Umbilical cord (tissue), 2 donors: ENCODE measurements around the gene PLOD3. TPM values are rescaled to one million over a fixed set of nuclear protein-coding genes. Genes with fewer than 3 reads are reported as not detected.
"Not testable (repeated sequence)": the region's sequence is repeated elsewhere in the genome, so short reads cannot be mapped to it uniquely, and the experiment has no call there.

ENCODE experiments used
- DNase-seq: peaks from one replicate; pipeline ENCODE4 v3.0.0-alpha.2; 2015; ENCODE audit warnings: low spot score
- total RNA-seq: library from RNA; depleted of rRNA; stranded (reverse); fragments of >200 nt; gene quantifications from one replicate; pipeline ENCODE4 v1.2.3, GENCODE V29; 2014; ENCODE audit warnings: low replicate concordance; ENCODE audit not compliant: insufficient read depth

The PLOD3 gene
- total RNA-seq, 1 donor from 2014 or later = 32.7 TPM

DNA sequence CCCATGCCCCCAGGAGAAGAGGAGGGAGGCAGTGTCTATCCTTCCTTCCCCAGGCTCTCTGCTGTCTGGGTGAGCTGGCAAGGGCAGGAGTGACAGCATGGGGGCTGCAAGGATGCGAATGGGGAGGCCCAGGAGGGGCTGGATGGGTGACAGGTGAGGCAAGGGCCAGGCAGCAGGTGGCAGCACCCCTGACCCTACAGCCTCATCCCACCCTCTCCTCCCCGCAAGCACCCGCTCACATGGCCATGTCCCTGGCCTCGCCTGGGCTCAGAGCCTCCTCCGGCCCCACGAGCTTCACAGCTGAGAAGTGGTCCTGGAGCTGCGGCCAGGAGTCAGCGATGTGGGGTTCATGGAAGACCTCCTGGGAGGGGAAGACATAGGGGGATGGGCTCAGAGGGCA, 5.4 kb downstream of the PLOD3 start:
- no peak for DNase-seq

DNA sequence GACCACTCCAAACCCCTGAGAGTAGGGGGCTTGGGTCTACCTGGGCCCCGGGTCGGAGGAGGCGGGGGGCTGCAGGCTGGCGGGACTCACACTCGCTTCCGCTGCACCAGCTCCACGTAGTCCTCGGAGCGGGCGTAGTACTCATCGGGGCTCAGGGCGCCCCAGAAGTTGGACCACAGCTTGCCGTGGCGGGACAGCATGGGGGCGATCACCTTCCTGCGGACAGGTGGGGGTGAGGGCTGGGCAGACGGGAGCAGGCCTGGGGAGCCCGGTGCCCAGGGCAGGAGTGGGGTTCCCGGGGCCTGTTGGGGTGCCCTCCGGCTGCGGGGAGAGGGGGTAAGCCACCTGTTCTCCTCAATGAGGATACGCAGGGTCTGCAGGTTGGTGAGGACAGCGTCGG, 5.9 kb downstream of the PLOD3 start:
- DNase-seq = no peak

DNA sequence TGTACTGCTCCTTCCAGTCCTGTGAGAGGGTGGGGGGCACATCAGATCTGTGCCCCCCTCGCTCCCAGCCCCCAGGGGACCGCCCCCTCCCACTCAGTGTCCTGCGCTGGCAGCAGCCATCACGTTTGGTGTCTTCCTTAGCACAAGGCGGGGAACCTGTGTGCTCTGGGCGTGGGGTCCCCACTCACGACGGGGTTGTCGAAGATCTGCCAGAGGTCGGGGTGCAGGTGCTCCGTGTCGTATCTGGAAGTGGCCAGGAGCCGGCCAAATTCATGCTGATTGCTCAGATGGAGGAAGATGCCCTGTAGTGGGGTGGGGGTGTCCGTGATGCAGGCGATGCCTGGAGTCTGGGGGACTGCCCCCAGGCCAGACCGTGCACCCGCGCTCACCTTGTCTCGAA, 7.2 kb downstream of the PLOD3 start:
- DNase-seq = no peak

DNA sequence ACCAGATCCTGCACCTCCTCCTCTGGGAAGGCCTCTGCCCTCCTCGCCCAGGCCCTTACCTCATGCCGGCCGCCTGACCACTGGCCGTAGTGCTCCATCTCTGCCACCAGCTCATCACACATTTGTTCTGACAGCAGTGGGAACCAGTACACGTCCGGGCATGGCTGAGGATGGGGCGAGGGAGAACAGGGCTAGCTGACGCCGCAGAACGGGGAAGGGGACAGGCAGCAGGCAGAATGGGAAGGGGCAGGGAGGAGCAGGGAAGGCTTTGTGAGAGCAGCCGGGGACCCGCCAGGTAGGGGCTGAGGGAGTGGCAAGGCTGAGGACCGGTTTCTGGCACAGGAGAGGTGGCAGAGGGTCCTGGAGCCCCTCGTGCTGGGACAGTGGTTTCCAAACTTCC, 8.6 kb downstream of the PLOD3 start:
- no peak for DNase-seq

DNA sequence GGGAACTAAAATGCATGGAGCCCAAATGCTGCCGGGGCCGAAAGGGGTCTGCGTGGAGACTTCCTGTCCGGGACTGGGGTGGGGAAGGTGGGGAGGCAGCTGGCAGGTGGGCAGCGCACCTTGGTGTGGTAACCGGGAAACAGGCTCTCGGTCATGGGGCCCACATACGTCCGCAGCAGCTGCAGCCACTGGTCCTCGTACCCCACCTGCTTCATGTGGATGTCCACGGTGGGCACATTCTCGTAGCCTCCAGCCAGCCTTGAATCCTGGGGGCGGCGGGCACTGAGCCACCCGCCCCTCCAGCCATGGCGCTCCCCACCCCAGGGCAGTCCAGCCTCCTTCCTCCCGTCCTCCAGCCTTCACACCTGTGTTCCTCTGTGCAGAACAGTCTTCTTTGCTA, 9.9 kb downstream of the PLOD3 start:
- no peak for DNase-seq

DNA sequence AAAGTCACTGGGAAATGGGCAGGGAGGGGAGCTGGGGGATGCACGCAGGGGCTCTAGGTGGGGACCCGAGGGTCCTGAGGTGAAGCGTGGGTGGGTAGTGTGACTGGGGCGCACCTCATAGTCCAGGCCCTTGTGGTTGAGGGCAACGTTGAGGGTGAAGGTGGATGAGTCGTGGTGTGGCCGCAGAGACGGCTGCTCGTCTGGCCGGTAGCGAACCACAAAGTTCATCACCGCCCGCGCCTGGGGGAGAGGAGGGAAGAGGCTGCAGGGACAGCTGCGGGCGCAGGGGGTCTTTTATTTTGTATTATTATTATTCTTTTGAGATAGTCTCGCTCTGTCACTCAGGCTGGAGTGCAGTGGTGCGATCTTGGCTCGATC, 10.7 kb downstream of the PLOD3 start:
- no peak for DNase-seq

DNA sequence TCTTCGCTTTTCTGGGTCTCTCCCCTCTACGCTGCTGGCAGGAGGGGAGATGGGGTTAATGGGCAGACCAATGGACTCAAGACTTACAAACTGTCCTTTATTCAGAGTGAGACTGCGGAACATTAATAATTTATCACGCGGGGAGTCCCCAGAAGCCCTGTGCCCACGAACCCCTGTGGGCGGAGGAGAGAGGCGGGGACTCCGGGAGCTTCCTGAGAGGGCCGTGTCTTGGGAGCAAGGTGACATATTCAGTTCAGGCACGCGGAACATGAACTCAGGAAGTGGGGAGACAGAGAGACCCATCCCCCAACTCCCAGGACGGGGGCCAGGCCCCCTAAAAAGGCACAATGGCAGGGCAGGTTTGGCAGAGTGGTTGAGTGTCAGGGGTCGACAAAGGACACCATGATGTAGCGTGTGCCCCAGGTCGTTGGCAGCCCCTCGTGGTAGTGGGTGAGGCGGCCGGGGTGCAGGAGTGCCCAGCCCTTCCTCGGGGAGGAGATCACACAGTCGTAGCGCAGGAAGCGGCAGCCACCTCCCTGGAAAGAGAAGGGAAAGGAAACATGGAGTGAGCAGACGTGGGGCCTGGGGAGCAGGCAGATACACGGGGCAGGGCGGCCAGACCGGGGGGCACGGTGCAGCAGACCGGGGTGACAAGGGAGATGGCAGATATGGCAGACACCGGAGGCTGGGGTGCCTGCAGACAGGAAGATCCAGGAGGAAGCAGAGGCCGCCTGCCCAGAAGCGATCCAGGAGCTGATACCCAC, 11.3 kb downstream of the PLOD3 start:
- no peak for DNase-seq

DNA sequence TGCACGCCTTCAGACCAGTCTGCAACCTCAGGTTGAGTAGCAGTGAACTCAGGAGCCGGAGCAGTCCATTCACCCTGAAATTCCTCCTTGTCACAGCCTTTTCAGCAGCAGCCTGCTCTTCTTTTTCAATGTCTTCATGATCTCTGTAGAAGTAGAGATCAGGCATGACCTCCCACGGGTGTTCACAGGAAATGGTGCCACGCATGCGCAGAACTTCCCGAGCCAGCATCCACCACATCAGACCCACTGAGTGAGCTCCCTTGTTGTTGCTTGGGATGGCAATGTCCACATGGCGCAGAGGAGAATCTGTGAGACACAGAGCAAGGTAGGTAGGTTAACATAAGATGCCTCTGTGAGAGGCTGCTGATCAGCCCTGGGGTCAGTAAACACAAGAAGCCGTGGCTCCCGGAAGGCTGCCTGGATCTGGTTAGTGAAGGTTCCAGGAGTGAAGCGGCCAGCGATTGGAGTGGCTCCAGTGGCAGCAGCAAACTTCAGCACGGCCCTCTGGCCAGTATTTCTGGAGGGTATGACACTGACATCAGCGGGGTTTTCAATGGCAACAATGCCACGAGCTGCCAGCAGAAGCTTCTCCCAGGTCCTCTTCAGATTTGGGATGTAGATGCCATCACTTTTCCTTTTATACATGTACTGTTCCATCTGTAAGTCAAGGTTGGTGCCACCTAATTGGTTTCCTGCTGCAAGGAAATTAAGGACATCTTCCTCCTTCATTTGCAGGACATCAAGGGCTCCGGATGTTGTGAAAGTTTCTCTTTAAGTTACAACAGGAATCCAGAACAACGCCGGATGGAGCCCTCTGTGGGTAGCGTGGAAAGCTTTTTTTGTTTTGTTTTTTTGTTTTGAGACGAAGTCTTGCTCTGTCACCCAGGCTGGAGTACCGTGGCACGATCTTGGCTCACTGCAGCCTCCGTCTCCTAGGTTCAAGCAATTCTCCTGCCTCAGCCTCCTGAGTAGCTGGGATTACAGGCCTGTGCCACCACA, 13.3 kb downstream of the PLOD3 start:
- not testable (repeated sequence) for DNase-seq

DNA sequence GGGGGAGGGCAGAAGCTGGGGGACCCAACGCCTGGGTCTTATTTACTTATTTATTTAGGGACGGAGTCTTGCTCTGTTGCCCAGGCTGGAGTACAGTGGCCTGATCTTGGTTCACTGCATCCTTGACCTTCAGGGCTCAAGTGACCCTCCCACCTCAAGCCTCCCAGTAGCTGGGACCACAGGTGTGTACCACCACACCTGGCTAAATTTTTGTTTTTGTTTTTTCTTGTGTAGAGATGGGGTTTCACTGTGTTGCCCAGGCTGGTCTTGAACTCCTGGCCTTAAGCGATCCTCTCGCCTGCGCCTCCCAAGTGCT, 14.8 kb downstream of the PLOD3 start:
- DNase-seq = no peak

DNA sequence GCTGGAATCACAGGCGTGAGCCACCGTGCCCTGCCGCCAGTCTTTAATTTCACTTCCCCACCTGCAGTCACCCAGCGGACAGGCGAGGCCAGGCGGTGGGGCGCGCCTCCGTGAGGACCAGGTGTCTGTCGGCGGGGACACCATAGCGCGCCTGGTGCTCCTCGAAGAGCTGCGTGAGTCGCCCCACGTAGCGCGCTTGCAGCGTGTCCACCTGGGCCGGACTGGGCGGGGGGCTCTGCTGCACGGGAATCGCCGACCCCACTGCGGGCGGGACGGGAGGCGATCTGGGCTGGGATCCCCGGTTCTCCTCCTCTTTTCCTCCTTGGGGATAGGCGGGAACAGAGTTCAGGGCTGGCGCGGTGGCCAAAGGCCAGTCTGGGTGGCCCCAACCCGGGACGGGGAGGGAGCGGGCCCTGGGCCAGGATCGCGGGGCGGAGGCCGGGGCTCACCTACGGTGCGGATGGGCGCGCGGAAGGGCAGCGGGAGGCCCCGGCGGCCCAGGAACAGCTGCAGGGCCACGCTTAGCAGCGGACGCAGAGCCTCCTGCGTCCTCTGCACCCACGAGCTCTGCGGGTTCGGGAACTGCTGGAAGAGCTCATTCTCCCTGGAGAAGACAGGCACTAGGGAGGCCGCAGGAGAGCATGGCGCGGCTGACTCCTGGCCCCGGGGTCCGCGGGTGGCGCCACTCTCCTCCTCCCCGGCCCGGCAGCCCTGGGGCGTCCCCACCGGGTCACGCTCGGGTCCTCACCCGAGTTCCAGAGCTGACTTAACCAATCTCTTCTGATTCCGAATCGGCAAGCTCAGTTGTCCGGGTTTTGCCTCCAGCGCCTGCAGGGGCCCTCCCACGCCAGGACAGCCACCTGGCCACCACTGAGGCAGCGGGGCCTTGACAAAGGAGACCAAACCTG, 15.4 kb downstream of the PLOD3 start:
- DNase-seq = no peak

DNA sequence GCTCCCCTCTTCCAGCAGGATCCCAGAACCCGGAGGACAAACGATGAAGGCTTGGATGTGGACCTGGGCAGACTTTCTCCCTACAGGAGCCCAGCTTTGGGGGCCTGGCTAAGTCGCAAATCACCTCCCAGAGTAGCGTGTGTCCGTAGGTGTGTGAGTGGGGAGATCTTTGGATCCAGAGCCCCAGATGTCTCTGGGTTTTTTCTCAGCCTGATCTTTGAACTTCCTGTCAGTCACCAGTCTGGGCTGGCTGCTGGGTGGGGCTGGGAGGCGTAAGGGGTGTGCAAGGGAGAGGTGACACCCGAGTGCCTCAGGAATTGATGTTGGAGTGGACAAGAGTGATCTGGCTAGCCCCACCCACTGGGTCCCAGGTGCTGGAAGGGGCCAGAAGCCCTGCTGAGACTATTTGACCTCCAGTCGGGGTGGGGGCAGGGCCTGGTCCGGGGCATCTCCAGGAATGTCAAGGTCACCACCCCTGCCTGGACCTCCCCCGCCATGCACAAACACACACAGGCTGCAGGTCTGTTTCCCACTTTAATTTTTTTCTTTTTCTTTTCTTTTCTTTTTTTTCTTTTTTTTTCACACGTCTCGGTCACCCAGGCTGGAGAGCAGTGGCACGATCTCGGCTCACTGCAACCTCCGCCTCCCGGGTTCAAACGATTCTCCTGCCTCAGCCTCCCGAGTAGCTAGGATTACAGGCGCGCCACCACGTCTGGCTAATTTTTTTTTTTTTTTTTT, 16.4 kb downstream of the PLOD3 start, which contains the start of gene MOGAT3:
Gene MOGAT3, minus strand, starts transcription at position 175 of the 738 bp plus-strand sequence. CDS start 182 bp downstream, outside the sequence.
- DNase-seq = no peak

DNA sequence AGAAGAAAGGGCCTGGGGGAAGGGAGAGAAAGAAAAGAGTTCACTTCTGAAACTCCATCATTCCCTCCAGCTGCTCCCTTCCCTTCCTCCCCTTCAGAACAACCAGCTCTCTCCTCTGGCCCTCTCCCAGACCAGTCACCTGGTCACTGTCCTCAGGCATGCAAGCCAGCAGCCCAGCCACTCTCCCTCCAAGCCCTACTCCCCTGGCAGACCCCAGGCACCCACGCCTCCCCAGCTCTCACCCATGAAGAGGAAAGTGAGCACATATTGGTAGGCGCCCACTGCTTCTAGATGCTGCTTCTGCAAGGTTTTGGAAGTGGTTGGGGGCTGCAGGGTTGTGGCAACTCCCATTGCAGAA, 16.9 kb downstream of the PLOD3 start:
- no peak for DNase-seq

DNA sequence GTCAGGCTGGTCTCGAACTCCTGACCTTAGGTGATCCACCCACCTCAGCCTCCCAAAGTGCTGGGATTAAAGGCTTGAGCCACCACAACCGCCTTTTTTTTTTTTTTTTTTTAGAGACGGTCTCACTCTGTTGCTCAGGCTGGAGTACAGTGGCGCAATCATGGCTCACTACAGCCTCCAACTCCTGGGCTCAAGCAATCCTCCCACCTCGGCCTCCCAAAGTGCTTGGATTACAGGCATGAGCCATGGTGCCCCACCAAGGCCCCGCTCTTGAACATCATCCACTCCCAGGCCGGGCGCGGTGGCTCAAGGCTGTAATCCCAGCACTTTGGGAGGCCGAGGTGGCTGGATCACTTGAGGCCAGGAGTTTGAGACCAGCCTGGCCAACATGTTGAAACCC, 17.9 kb downstream of the PLOD3 start:
- not testable (repeated sequence) for DNase-seq

DNA sequence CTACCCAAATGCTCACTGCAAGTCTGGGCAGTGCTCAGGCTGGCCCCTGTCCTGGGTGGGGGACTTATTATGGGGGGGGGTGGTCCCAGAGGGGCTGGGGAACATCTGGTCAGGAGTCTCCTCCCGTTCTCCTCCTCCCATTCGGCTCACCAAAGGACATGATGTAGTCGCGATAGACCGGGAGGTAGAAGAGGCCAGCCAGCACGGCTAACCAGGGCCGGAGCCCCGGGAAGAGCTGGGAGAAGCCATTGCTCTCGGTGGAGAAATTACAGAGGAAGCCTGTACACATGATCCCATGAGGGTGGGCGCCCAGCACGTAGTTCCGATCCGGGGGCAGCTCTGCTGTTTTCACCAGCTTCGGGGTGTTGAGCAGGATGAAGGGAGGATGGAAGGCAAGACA, 18.9 kb downstream of the PLOD3 start:
- no peak for DNase-seq

DNA sequence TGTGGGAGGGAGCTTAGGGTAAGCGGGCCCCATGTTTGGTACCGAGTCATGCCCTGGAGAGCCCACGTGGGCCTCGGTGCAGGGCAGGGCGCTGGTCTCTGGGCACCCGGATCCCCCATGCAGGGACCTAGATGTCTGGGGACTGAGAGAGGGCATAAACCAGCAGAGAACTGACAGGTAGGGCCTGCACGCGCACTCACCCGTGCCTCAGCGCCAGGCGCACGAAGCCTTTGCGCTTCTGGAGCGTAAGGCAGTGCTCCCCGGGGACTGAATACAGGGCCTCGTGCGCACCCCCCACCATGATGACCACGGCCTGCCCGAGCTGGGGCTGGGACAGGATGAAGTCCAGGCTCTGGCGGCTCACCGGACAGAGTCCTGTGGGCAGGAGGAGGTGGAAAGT, 19.4 kb downstream of the PLOD3 start:
- no peak for DNase-seq

DNA sequence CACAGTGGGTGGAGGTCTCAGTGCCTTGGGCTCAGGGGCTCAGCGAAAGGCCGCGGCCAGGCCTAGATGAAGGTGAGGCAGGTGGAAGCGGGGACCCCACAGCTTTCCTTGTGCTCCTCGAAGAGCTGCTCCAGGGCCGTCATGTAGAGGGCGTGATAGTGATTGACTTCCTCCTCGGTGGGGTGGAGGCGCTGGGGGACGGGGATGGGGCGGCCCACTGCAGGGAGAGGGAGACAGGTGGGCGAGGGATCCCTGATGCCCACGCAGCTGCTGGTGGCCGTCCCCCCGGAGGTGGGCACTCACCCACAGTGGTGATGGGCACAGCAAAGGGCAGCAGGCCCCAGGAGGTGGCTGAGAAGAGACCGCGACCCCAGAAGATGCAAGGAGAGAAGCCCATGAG, 21.5 kb downstream of the PLOD3 start:
- DNase-seq = no peak

DNA sequence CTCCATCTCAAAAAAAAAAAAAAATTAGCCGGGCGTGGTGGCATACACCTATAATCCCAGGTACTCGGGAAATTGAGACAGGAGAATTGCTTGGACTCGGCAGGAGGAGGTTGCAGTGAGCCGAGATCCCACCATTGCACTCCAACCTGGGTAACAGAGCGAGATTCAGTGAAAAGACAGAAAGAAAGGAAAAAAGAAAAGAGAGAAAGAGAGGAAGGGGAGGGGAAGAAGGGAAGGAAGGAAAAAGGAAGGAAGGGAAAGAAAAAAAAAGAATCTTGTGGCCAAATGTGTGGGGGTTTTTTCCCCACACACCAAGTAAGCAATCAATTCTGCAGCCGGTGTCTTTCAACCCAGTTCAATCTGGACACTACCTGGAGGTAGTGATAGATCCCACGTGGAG, 28.3 kb downstream of the PLOD3 start:
- no peak for DNase-seq

DNA sequence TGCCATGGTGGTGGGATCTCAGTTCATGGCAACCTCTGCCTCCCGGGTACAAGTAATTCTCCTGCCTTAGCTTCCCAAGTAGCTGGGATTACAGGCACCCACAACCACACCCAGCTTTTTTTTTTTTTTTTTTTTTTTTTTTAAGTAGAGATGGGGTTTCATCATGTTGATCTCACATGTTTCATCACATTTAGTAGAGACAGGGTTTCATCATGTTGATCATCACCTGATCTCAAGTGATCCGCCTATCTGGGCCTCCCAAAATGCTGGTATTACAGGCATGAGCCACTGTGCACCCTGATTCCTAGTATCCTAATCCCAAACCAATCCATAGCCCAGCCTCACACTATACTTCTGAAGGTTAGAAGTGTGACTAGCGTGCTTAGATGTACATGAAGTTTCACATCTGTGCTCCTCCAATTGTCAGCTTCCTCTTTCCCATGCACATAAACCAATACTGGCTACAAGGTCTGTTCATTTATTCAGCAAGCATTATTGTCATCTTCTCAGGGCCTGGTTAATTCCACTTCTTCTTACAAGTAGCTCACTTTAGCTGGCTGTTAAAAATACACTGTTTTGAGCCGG, 30.4 kb downstream of the PLOD3 start:
- no peak for DNase-seq

DNA sequence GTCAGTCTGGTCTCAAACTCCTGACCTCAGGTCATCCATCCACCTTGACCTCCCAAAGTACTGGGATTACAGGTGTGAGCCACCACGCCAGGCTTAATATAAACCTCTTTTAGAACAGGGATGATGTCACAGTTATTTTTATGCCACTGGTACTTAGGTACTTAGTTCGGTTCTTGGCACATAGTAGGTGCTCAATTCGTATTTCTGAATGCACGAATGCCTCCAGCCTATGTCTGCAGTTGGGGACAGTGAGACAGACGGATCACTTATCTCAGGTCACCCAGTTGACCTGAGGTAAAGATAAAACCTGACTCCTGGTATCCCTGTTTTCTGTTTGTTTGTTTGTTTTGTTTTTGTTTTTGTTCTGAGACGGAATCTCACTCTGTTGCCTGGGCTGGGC, 31.2 kb downstream of the PLOD3 start:
- no peak for DNase-seq

DNA sequence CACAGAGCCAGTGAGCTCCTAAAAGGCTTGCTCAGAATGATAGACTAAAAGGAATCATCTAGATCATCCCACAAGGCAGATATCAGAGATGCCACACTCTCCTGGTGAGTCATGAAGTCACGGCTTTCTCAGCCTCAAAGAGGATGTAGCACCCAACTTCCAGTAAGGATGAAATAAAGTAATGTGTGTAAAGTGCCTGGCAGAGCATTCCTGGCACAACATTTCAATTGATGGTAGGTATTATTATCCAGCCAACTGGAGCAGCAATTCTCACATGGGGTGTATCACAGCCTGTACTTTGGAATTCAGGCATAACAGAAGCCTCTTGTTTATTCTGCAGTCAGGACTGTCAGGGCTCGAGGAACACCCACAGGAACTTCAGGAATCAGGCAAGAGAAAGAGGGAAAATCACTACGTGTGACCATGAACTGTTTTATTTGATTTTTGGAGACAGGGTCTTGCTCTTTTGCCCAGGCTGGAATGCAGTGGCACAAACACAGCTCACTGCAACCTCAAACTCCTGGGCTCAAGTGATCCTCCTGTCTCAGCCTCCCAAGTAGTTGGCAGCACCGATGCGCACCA, 32.0 kb downstream of the PLOD3 start:
- no peak for DNase-seq
